Posterior vena cava (tissue), 2 donors: ENCODE data around the gene CYSRT1. TPM values are rescaled to one million over a fixed set of nuclear protein-coding genes. Genes with fewer than 3 reads are reported as not detected.

ENCODE experiments used
- DNase-seq: peaks from one replicate; pipeline ENCODE4 v3.0.0-alpha.2; 2020; ENCODE audit warnings: low spot score
- intact Hi-C, 2 donors: fragments of 100-400 bp; cut with DNase I; formaldehyde crosslinking; loops; one replicate each; pipeline versions ENCODE4 v1.14.1 to v1.14.2; 2022 to 2023
- total RNA-seq, 2 donors: library from RNA; stranded (reverse); fragmentation: NEBNext Ultra II Directional; extraction: Animal tissue kit (Norgen Biotek cat#: 25700); gene quantifications; one replicate each; pipeline ENCODE4 v1.2.1, GENCODE V29; 2021
- donor health status: DM: yes; HTN: yes; CAD: no.
- donor health status: DM: yes; HTN: yes; CAD: no.

CYSRT1 gene
- total RNA-seq, 2 donors from 2014 or later: 0.32 TPM; not detected in 1

DNA sequence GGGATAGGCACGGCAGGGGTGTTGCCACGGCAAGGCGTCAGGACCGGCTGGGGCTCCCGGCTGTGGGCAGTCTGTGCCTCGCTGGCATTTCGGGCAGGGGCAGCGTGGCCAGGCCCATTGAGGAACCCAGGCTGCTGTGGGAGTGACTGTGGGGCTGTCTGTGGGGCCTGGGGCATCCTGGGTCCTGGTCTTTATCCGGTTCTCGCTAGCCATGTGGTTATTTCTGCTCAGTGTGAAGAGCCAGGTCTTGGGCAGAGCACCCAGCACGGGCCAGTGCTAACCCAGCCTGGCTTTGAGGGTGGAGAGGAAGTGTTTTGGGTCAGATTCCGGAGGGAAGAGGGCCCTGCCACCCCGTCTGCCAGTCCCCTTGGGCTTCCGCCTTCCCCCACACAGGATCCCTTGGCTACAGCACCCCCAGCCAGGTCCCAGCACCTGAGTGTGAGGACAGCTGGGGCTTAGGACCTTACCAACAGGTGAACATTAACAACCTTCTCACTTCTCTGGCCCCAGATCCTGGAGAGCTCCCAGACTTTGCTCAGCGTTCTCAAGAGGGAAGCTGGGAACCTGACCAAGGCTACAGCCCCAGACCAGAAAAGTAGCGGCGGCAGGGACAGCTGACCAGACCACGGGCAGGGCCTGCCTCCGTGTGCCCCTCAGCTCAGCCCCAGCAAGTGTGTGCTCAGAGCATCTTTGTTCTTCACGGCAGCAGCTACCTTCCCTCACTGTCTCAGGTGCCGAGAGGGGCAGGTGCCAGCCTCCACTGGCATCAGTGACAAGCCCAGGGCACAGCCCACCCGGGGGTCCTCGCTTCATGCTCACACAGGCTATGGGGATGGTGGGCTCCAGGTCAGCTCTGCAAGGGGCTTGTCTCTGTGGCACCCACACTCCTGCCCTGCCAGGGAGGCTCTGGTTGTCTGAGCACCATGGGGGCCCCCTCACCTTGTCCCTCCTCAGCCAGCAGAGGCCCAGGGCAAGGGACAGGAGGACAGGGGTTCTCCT lies 35.4 kb upstream of the CYSRT1 start:
- no peak for DNase-seq
- intact Hi-C loops: no loop called here

- no peak for DNase-seq
These were observed 34.6 kb upstream of the CYSRT1 start for GRCh38 chr9:137190315-137190856.

GRCh38 chr9:137191245-137191644 lies 33.7 kb upstream of the CYSRT1 start:
- DNase-seq: no peak
- intact Hi-C loops: no loop called here

More at GRCh38 chr9:137190315-137190856, 34.6 kb upstream of the CYSRT1 start:
- intact Hi-C loops: no loop called here

DNA sequence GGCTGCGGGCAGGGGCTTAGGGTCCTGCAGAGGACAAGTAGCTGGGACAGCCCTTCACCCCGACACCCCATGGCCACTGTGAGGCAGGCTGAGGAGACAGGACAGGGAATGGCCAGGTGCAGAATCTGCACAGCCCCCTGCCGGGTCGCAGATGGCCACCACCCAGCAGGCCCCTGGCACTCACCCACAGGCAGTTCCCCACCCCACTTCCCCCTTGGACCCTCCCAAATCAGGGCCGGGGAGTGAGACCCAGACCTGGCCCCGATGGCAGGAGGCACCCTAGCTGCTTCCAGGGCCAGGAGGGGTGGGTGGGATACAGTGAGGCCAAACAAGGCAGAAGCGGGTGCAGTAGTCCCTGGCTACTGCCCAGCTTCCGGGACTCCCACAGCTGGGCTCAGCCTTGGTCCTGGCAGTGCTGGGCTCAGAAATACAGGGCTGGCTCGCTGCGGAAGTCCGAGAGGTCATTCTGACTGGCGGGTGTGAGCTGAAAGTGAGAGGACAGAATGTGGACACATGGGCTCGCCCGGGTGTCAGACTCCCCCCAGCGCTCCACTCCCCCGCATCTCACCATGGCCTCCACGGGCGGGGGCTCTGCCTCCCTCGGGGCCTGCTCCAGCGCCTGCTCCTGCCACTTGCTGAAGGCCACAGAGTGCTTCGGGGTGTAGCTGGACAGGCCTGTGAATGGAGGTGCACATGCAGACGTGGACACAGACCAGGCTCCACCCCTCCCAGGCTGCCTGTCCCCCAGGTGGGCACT lies 33.1 kb upstream of the CYSRT1 start:
- intact Hi-C loops: no loop called here
- DNase-seq: no peak

- DNase-seq: no peak
- intact Hi-C loops: no loop called here
These were observed 32.6 kb upstream of the CYSRT1 start for GRCh38 chr9:137192448-137192780.

- intact Hi-C loops: no loop called here
- DNase-seq: no peak
These were observed 32.1 kb upstream of the CYSRT1 start for GRCh38 chr9:137192859-137193258.

- no peak for DNase-seq
- intact Hi-C loops: no loop called here
These were observed 31.2 kb upstream of the CYSRT1 start for GRCh38 chr9:137193771-137194170.

GRCh38 chr9:137194388-137194787 lies 30.6 kb upstream of the CYSRT1 start:
- DNase-seq: no peak
- intact Hi-C loops: no loop called here

- intact Hi-C loops: no loop called here
- no peak for DNase-seq
These were observed 30.1 kb upstream of the CYSRT1 start for GRCh38 chr9:137194909-137195308.

GRCh38 chr9:137195525-137196220 lies 29.3 kb upstream of the CYSRT1 start:
- DNase-seq: no peak
- intact Hi-C loops: no loop called here

GRCh38 chr9:137198051-137198901 lies 26.7 kb upstream of the CYSRT1 start:
- no peak for DNase-seq
- intact Hi-C loops: no loop called here

DNA sequence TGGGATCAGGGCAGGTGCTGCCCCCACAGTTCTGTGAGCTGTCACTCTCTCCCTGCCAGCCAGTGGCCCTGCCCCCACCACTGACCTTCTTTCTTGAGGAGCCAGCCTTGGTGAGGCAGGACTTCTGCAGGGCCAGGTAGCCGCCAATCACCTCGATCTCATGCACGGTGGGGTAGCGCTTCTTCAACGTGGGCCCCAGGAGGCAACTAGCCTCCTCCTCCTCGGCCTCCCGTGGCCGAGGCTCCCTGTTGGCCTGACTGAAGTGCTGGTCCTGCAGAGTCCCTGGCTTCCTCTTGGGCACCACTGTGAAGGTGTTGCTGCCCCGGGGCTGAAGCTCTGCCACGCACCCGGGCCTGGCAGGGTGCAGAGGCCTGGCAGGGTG lies 26.1 kb upstream of the CYSRT1 start:
- no peak for DNase-seq
- intact Hi-C loops: no loop called here

GRCh38 chr9:137199411-137200121 lies 25.4 kb upstream of the CYSRT1 start:
- DNase-seq: no peak
- intact Hi-C loops: no loop called here

DNA sequence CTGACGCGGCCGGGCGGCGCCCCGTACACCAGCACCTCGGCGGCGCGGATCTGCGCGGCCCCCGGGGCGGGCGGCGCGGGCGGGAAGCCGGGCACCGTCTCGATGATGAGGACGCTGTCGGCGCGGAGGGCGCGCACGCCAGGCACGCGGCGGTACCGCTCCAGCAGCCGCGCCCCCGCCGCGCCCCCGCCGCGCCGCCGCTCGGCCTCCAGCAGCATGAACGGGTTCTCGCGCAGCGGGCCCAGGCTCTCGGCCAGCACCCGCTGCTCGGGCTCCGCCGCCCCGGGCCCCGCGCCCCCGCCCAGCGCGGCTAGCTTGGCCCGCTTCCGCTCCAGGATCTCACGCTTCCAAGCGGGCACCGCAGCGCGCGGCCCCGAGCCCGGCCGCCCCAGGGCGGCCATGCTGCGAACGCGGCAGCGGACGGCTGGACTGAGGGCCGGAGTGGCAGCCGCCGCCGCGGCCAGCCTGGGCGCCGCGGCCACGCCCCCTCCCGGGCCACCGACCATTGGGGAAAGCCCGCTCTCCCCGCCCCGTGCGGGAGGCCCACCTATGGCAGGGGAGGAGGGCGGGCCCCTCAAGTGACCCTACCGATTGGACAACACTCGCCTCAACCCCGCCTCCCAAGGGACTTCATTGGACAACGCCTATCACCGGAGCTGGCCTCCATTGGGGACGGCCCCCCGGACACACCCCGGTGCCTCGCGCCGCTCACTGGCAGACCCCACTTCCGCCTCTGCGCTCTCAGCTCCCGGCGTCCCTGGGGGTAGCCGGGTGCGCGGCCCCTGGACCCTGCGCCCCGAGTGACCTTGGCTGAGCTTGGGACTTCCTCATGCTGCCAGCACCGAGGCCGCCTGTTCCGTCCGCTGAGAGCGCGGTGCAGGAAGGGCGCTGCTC lies 24.4 kb upstream of the CYSRT1 start, which contains the start of gene TPRN:
Gene TPRN (minus strand): TSS at position 431 of the 894 bp plus-strand sequence. CDS start 30 bp downstream, at position 401.
- intact Hi-C loops: no loop called here

DNA sequence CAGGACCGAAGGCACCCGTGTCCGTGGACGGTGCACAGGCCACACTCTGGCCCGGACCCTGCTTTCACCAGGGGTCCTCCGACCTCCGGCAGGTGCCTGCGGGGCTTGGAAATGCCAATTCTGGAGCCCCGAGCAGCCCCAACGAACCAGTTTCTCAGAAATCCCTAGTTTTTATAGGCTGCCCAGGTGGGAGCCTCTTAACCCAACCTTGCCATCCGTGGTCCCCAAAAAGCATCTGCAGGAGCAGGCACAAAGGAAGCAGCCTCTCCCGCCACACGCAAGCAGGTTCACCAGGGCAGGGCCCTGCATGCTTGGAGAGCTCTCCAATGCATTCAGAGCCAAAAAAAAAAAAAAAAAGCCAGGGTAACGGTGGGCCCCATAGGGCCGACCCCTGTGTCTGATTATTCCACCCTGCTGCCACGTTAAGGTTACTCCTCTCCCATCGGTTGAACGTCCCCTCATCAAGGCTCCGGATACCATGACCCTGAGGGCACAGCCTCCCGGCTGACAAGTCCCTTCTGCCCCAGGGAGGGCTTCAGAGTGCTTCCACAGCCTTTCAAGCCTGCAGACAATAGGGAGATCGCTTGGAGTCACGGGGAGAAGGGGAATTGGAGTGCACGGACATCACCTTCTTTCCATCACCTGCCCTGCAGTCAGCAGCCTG lies 23.6 kb upstream of the CYSRT1 start:
- no peak for DNase-seq
- intact Hi-C loops: no loop called here

More for the DNA sequence above, 24.4 kb upstream of the CYSRT1 start, which contains the start of gene TPRN:
- peak; percentile 100 for DNase-seq

- intact Hi-C loops: no loop called here
- DNase-seq: no peak
These were observed 22.0 kb upstream of the CYSRT1 start for GRCh38 chr9:137202966-137203365.
